Panc1 (cell line): Measurements from ENCODE around the gene AFF3. TPM values are rescaled to one million over a fixed set of nuclear protein-coding genes. Genes with fewer than 3 reads are reported as not detected.
"Not testable (repeated sequence)": the region's sequence is repeated elsewhere in the genome, so short reads cannot be mapped to it uniquely, and the experiment has no call there.

Experiments used
- ATAC-seq: fragments of 200-7000 bp; cut with Tn5 transposase; 2 replicates; pipeline ENCODE4 v1.9.1; 2020; ENCODE audit warnings: mild to moderate bottlenecking, moderate library complexity
- BruUV-seq: library from RNA; stranded (reverse); fragments of 400-500 nt; replicated peaks from 2 replicates; lab custom pipeline; 2021; lab: Mats Ljungman, UMichigan
- CTCF ChIA-PET: fragments of 300-600 bp; sonication (Branson Sonifier 250); formaldehyde crosslinking; loops from one replicate; lab custom pipeline; 2022; ENCODE audit warnings: antibody characterized with exemption; lab: Charles Lee
- POLR2A ChIA-PET: fragments of 300-600 bp; sonication (Branson Sonifier 250); formaldehyde crosslinking; loops from one replicate; lab custom pipeline; 2022; ENCODE audit warnings: antibody characterized with exemption; lab: Charles Lee
- DNase-seq: peaks from one replicate; pipeline ENCODE4 v3.0.0-alpha.2; 2010; ENCODE audit warnings: low read depth, low spot score
- H3K27ac ChIP-seq: 2 replicates; pipeline ENCODE4 v1.5.1; 2011; ENCODE audit warnings: mild to moderate bottlenecking, low read length, inconsistent platforms
- H3K27me3 ChIP-seq: fragments of 200-500 bp; sonication (Bioruptor generic); 2 replicates; pipeline ENCODE4 v1.6.0; 2014; ENCODE audit warnings: low read length, inconsistent platforms; ENCODE audit not compliant: control insufficient read depth, insufficient read depth
- H3K36me3 ChIP-seq: fragments of 200-500 bp; sonication (Bioruptor generic); 2 replicates; pipeline ENCODE4 v1.5.1; 2014; ENCODE audit warnings: inconsistent platforms, mild to moderate bottlenecking, low read length, moderate library complexity; ENCODE audit not compliant: control insufficient read depth, insufficient read depth
- H3K4me1 ChIP-seq: 2 replicates; pipeline ENCODE4 v1.5.1; 2011; ENCODE audit warnings: inconsistent platforms, mild to moderate bottlenecking, low read length, moderate library complexity; ENCODE audit not compliant: control insufficient read depth, insufficient read depth
- H3K4me3 ChIP-seq, 2 experiments: 2 replicates each; pipeline ENCODE4 v1.5.1; 2011 to 2012; ENCODE audit warnings: low read depth in 2 of 2, low read length in 2 of 2, mild to moderate bottlenecking in 2 of 2, inconsistent platforms in 1 of 2, moderate library complexity in 1 of 2
- H3K9me3 ChIP-seq: fragments of 200-500 bp; sonication (Bioruptor generic); 2 replicates; pipeline ENCODE4 v1.5.1; 2014; ENCODE audit warnings: low read depth, mild to moderate bottlenecking, inconsistent platforms, low read length, moderate library complexity; ENCODE audit not compliant: control insufficient read depth, insufficient read depth
- POLR2AphosphoS5 ChIP-seq: IDR thresholded peaks from 2 replicates; pipeline ENCODE4 v1.6.1; 2012; ENCODE audit warnings: mild to moderate bottlenecking, low read depth, low read length, moderate library complexity
- REST ChIP-seq, 2 experiments: IDR thresholded peaks; 2 replicates each; pipeline ENCODE4 v1.6.1; 2011 to 2012; ENCODE audit warnings: low read depth in 2 of 2, control low read depth in 1 of 2, low read length in 1 of 2, mild to moderate bottlenecking in 1 of 2, moderate library complexity in 1 of 2; ENCODE audit not compliant: insufficient read depth in 1 of 2
- SIN3A ChIP-seq: IDR thresholded peaks from 2 replicates; pipeline ENCODE4 v1.6.1; 2012; ENCODE audit warnings: low read depth, mild to moderate bottlenecking, low read length, moderate library complexity, borderline replicate concordance; ENCODE audit not compliant: insufficient read depth
- TCF7L2 ChIP-seq: IDR thresholded peaks from 2 replicates; pipeline ENCODE4 v1.6.1; 2011; ENCODE audit warnings: mild to moderate bottlenecking, low read depth, low read length, inconsistent platforms
- in situ Hi-C: cut with HindIII; loops from 2 replicates; pipeline ENCODE4 v1.10.0; 2016; ENCODE audit warnings: low sequenced_read_pairs, low pct_unique_long_range_greater_than_20kb
- intact Hi-C: fragments of 100-400 bp; cut with micrococcal nuclease; formaldehyde crosslinking; loops from one replicate; pipeline ENCODE4 v1.10.0; 2022; ENCODE audit not compliant: unreplicated experiment
- total RNA-seq: library from RNA; stranded (reverse); gene quantifications from one replicate; pipeline ENCODE4 v1.2.1, GENCODE V29; 2021; ENCODE audit not compliant: unreplicated experiment
- TF ChIP-seq, protein P1 (sequence below): fragments of 450-650 bp; IDR thresholded peaks from 2 replicates; pipeline ENCODE4 v1.5.1; 2017; ENCODE audit warnings: mild to moderate bottlenecking

The AFF3 gene
- total RNA-seq, 1 experiment from 2014 or later, result 2.2 TPM

DNA sequence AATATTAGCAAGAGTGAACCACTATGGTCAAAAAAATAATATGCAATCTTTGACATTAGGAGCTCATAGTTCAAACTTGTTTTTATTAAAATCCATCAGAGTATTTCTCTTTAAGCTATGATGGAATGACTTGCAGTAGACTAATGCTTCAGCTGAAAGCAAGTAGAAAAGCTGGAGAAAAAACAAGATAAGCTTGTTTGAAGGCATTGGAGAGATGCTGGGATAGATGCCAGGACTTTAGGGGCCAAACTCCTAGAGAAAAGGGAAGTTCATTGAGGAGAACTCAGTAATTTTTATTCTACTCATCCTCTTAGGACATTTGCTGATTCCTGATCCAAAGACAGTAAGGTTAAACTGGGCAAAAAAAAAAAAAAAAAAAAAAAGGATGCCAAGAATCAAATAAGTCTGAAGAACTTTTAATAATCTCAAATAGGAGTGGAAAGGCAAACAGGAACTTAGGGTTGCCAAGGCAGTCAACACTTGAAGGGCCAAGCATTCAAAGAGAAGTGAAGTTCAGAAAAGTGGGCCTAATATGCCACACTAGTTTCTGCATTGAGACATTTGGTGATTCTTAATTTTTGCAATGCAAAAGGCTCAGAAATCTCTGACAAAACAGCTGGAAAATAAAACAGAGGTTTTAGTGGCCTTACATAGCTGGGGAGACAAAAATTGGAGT, 19.7 kb upstream of the AFF3 start:
- CTCF ChIA-PET, result interaction anchor here (0.6 kb wide), 1 partner anchor 430 kb away, joined by 4 read pairs; no protein-coding TSS in a partner anchor
- in situ Hi-C loops, result no loop called here
- Histone ChIP-seq H3K9me3 (0 out of 2 replicates have a peak, but pooled peaks cover 7% of the 10 kb centered on the region), H3K27ac (no peak overlapping the region), H3K27me3 (no peaks in the 10 kb centered on the region), H3K4me1 (no peaks in the 10 kb centered on the region), H3K4me3 (no peak overlapping the region), H3K36me3 (no peaks in the 10 kb centered on the region)
- DNase-seq, result no peak
- intact Hi-C loops, result no loop called here
- no TSS peak for BruUV-seq
- POLR2A ChIA-PET, result no interaction called here
- no peak for ATAC-seq
- no peak for TF ChIP-seq REST (IDR thresholded peaks at IDR 0.05; ENCODE audit: insufficient read depth in 1 of 2, low read depth in 2 of 2, low read length in 1 of 2)
- TF ChIP-seq POLR2AphosphoS5, result no peak
- TF ChIP-seq SIN3A, result no peak
- TF ChIP-seq, protein P1, sequence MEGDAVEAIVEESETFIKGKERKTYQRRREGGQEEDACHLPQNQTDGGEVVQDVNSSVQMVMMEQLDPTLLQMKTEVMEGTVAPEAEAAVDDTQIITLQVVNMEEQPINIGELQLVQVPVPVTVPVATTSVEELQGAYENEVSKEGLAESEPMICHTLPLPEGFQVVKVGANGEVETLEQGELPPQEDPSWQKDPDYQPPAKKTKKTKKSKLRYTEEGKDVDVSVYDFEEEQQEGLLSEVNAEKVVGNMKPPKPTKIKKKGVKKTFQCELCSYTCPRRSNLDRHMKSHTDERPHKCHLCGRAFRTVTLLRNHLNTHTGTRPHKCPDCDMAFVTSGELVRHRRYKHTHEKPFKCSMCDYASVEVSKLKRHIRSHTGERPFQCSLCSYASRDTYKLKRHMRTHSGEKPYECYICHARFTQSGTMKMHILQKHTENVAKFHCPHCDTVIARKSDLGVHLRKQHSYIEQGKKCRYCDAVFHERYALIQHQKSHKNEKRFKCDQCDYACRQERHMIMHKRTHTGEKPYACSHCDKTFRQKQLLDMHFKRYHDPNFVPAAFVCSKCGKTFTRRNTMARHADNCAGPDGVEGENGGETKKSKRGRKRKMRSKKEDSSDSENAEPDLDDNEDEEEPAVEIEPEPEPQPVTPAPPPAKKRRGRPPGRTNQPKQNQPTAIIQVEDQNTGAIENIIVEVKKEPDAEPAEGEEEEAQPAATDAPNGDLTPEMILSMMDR, result no peak

- no peak overlapping the region for H3K27ac ChIP-seq
- no TSS peak for BruUV-seq
- CTCF ChIA-PET, result no interaction called here
- ATAC-seq, result no peak
- intact Hi-C loops, result no loop called here
- H3K36me3 ChIP-seq, result no peaks in the 10 kb centered on the region
- in situ Hi-C loops, result no loop called here
- TF ChIP-seq SIN3A (no peak), REST (IDR thresholded peaks at IDR 0.05; ENCODE audit: insufficient read depth in 1 of 2, low read depth in 2 of 2, low read length in 1 of 2) (no peak), POLR2AphosphoS5 (no peak), TCF7L2 (no peak)
- TF ChIP-seq, protein P1, result no peak
- POLR2A ChIA-PET, result no interaction called here
- no peaks in the 10 kb centered on the region for H3K4me1 ChIP-seq
- H3K9me3 ChIP-seq, result 0 out of 2 replicates have a peak, but pooled peaks cover 7% of the 10 kb centered on the region
- no peak overlapping the region for H3K4me3 ChIP-seq
- H3K27me3 ChIP-seq, result no peaks in the 10 kb centered on the region
- DNase-seq, result no peak
These were observed 18.0 kb upstream of the AFF3 start for GRCh38 chr2:100160396-100160795.

GRCh38 chr2:100151832-100152231, 9.4 kb upstream of the AFF3 start:
- POLR2A ChIA-PET, ATAC-seq, CTCF ChIA-PET, DNase-seq, H3K36me3 ChIP-seq, intact Hi-C loops, H3K9me3 ChIP-seq, H3K4me3 ChIP-seq, BruUV-seq, H3K27ac ChIP-seq, H3K4me1 ChIP-seq, H3K27me3 ChIP-seq, in situ Hi-C loops: not testable (repeated sequence)
